SU-DHL-6 (cell line): ENCODE data around the gene SH3PXD2A.

Experiments
- H2AFZ ChIP-seq: fragments of 200-600 bp; sonication (generic); 2 replicates; pipeline ENCODE4 v1.6.1; 2014; ENCODE audit warnings: low read depth, mild to moderate bottlenecking, moderate library complexity, mixed read lengths, antibody characterized with exemption, low read length; ENCODE audit not compliant: severe bottlenecking
- H3F3A ChIP-seq: fragments of 200-600 bp; shearing (Covaris generic); 2 replicates; pipeline ENCODE4 v1.6.0; 2016; ENCODE audit warnings: antibody characterized with exemption, mild to moderate bottlenecking; ENCODE audit not compliant: insufficient read depth
- H3K27ac ChIP-seq: fragments of 200-600 bp; sonication (generic); 2 replicates; pipeline ENCODE4 v1.5.1; 2016; ENCODE audit warnings: low read depth, mild to moderate bottlenecking, low read length, moderate library complexity, mixed read lengths
- H3K27me3 ChIP-seq: fragments of 200-600 bp; sonication (generic), shearing (Covaris generic); 2 replicates; pipeline ENCODE4 v1.6.0; 2014; ENCODE audit warnings: mild to moderate bottlenecking, low read length
- H3K36me3 ChIP-seq: fragments of 200-600 bp; sonication (generic); 2 replicates; pipeline ENCODE4 v1.6.1; 2014; ENCODE audit warnings: mild to moderate bottlenecking, low read length, mixed read lengths
- H3K4me2 ChIP-seq: fragments of 300-600, 200-600 bp; shearing (Covaris generic), sonication (generic); 2 replicates; pipeline ENCODE4 v1.6.0; 2014; ENCODE audit warnings: low read length, low read depth, mild to moderate bottlenecking; ENCODE audit not compliant: poor library complexity, severe bottlenecking
- H3K4me3 ChIP-seq: fragments of 200-600 bp; sonication (generic); 2 replicates; pipeline ENCODE4 v1.5.1; 2014; ENCODE audit warnings: antibody characterized with exemption, low read length, mild to moderate bottlenecking, mixed read lengths; ENCODE audit not compliant: insufficient read depth, poor library complexity, severe bottlenecking
- H3K79me2 ChIP-seq: fragments of 200-600 bp; sonication (generic); 2 replicates; pipeline ENCODE4 v1.6.1; 2014; ENCODE audit warnings: mild to moderate bottlenecking, low read length, moderate library complexity; ENCODE audit not compliant: insufficient read depth
- H3K9ac ChIP-seq: fragments of 200-600 bp; sonication (generic); 2 replicates; pipeline ENCODE4 v1.7.0; 2014; ENCODE audit warnings: mild to moderate bottlenecking, low read length
- H3K9me2 ChIP-seq: fragments of 200-600 bp; sonication (generic); replicated peaks from 2 replicates; pipeline ENCODE4 v1.6.1; 2014; ENCODE audit warnings: low read length; ENCODE audit not compliant: insufficient read depth
- H3K9me3 ChIP-seq: fragments of 200-600 bp; sonication (generic); 2 replicates; pipeline ENCODE4 v1.6.1; 2014; ENCODE audit warnings: low read length, mixed read lengths; ENCODE audit not compliant: insufficient read depth
- H4K20me1 ChIP-seq: fragments of 200-600 bp; sonication (generic); 2 replicates; pipeline ENCODE4 v1.6.1; 2014; ENCODE audit warnings: low read depth, mild to moderate bottlenecking, antibody characterized with exemption, low read length, moderate library complexity, mixed read lengths
- CTCF ChIP-seq: fragments of 200-600 bp; sonication (generic); IDR thresholded peaks from one replicate; pipeline ENCODE4 v1.5.1; 2017; ENCODE audit warnings: antibody characterized with exemption, mild to moderate bottlenecking, low read length, moderate library complexity; ENCODE audit not compliant: insufficient read depth, poor library complexity, severe bottlenecking
- EZH2phosphoT487 ChIP-seq: fragments of 200-600 bp; sonication (generic), shearing (Covaris generic); conservative IDR thresholded peaks from 2 replicates; pipeline ENCODE4 v1.6.1; 2018; ENCODE audit warnings: mild to moderate bottlenecking, antibody characterized with exemption, low read length, moderate library complexity, mixed read lengths

Gene SH3PXD2A

GRCh38 chr10:103648251-103648635 is 207.1 kb downstream of the SH3PXD2A start:
- Histone ChIP-seq H3K79me2 (no peaks in the 10 kb centered on the region), H3K9ac (no peak overlapping the region), H3K27me3 (no peaks in the 10 kb centered on the region), H4K20me1 (no peaks in the 10 kb centered on the region), H3K4me2 (no peak overlapping the region), H3K36me3 (no peaks in the 10 kb centered on the region), H3K9me2 (no peaks in the 10 kb centered on the region), H3F3A (no peaks in the 10 kb centered on the region), H3K27ac (no peak overlapping the region), H3K9me3 (no peaks in the 10 kb centered on the region), H3K4me3 (no peak overlapping the region), H2AFZ (no peak overlapping the region)
- TF ChIP-seq EZH2phosphoT487 (no peak), CTCF (no peak)

DNA sequence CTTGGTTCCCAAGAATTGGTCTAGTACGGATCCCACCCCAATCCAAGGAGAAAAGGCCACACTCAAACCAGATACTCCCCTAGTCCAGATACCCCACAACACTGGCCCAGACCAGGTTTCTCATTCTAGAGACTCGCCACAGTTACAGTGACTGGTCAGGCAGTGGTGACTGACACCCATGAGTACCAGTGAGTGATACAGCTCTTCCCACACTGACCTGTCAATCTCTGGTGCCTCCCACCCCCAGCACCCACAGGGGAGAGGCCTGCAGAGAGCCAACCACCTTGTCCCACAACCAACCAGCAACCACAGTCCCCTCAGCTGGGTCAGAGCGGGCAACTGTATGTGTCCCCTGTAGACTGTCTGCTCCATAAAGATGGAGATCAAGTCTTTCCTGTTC is 209.1 kb downstream of the SH3PXD2A start:
- Histone ChIP-seq H3K27me3 (no peaks in the 10 kb centered on the region), H2AFZ (no peak overlapping the region), H3K9me2 (no peaks in the 10 kb centered on the region), H4K20me1 (no peaks in the 10 kb centered on the region), H3K4me2 (no peak overlapping the region), H3K27ac (no peak overlapping the region), H3K9ac (no peak overlapping the region), H3K9me3 (no peaks in the 10 kb centered on the region), H3K79me2 (no peaks in the 10 kb centered on the region), H3K36me3 (no peaks in the 10 kb centered on the region), H3F3A (no peaks in the 10 kb centered on the region), H3K4me3 (no peak overlapping the region)
- TF ChIP-seq CTCF (no peak), EZH2phosphoT487 (no peak)

DNA sequence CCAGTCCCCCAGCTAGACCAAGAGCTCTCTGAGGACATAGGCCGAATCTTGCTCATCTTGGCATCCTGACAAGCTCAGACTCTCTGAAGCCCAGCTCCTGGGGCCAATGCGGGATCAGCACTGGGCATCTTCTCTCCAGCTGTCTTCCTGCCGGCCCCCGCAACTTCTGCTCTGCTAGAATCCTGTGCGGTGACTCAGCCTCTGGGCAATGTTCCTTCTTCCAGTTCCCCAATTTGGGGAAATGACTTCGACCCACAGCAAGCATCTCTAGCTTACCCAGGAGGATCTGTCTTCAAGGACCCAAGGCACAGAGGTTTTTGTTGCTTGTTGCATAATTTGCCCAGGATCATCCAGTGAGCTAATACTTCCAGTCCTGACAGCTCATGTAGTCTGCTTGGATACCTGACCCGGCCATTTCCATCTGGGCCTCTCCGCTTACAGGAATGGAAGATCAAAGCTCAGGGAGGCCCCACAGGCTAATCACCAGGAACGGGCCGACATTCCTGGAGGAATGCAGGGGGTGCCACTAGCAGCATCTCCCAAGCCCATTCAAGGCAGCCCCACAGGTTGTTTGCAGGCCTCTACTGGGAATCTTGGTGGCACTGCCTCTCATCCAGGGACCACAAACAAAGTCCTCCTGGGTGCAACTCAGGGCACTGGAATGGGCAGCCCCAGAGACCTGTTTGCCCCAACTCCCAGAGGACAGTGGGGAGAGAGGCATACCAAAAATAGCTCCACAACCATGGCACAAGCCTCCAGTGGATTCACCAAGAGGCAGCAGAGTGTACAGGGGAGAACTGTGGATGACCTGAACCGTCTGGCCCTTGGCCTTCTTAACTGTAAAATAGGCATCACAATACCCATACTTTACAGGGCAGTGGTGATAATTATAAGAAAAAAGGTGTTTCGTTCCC is 210.0 kb downstream of the SH3PXD2A start:
- H2AFZ ChIP-seq: no peak overlapping the region
- TF ChIP-seq EZH2phosphoT487 (no peak), CTCF (no peak)
- no peaks in the 10 kb centered on the region for H3K9me3 ChIP-seq

More for the DNA sequence above, 210.0 kb downstream of the SH3PXD2A start:
- Histone ChIP-seq H3K9ac (no peak overlapping the region), H4K20me1 (no peaks in the 10 kb centered on the region), H3K27me3 (no peaks in the 10 kb centered on the region), H3K36me3 (no peaks in the 10 kb centered on the region), H3K4me3 (no peak overlapping the region), H3K4me2 (no peak overlapping the region), H3K79me2 (no peaks in the 10 kb centered on the region), H3K27ac (no peak overlapping the region), H3K9me2 (no peaks in the 10 kb centered on the region), H3F3A (no peaks in the 10 kb centered on the region)
